K562 (cell line): ENCODE results near the gene RAD1. TPM values are rescaled to one million over a fixed set of nuclear protein-coding genes. Genes with fewer than 3 reads are reported as not detected.

ENCODE experiments used
- E2F6 ChIP-seq, 2 experiments: IDR thresholded peaks; 2 replicates each; pipeline ENCODE4 v1.6.1; 2011; ENCODE audit warnings: borderline replicate concordance in 1 of 2, control low read depth in 1 of 2, low read depth in 1 of 2, low read length in 1 of 2, mild to moderate bottlenecking in 1 of 2, mixed read lengths in 1 of 2, moderate library complexity in 1 of 2; ENCODE audit not compliant: insufficient read depth in 1 of 2, insufficient read length in 1 of 2, poor library complexity in 1 of 2, severe bottlenecking in 1 of 2; ENCODE audit errors: extremely low read depth in 1 of 2
- KDM2B ChIP-seq: fragments of 250-450 bp; sonication (Bioruptor Pico); IDR thresholded peaks from 2 replicates; pipeline ENCODE4 v1.8.0; 2021; ENCODE audit warnings: mild to moderate bottlenecking, moderate library complexity
- MED1 ChIP-seq: sonication (generic); formaldehyde crosslinking; IDR thresholded peaks from 2 replicates; pipeline ENCODE4 v1.8.1; 2023; ENCODE audit warnings: missing genetic modification reagents, borderline replicate concordance
- NFE2 ChIP-seq: IDR thresholded peaks from 2 replicates; pipeline ENCODE4 v1.6.1; 2014; ENCODE audit warnings: antibody characterized with exemption, low read depth
- NR4A1 ChIP-seq, 2 experiments: fragments of 250-450 bp in 1 of 2; fragments of 450-650 bp in 1 of 2; sonication (Bioruptor Pico) in 1 of 2; IDR thresholded peaks; 2 replicates each; pipeline versions ENCODE4 v1.4.0 to v1.6.1; 2016 to 2020; ENCODE audit warnings: mild to moderate bottlenecking in 2 of 2, missing compliant biosample characterization in 1 of 2, missing genetic modification characterization in 1 of 2, moderate library complexity in 1 of 2
- RBM25 ChIP-seq: fragments of 200-400 bp; formaldehyde crosslinking; IDR thresholded peaks from 2 replicates; pipeline ENCODE4 v1.6.1; 2018; ENCODE audit warnings: low read length, low read depth, moderate library complexity; ENCODE audit not compliant: severe bottlenecking
- SMARCA4 ChIP-seq: fragments of 450-650 bp; IDR thresholded peaks from 2 replicates; pipeline ENCODE4 v1.6.1; 2016
- ZBTB11 ChIP-seq, 3 experiments: fragments of 200-800 bp in 1 of 3; fragments of 250-450 bp in 1 of 3; fragments of 450-650 bp in 1 of 3; sonication (Bioruptor Pico) in 1 of 3; sonication (Bioruptor generic) in 1 of 3; formaldehyde crosslinking in 1 of 3; IDR thresholded peaks; 2 replicates each; pipeline versions ENCODE4 v1.6.1 to v1.8.0; 2016 to 2022; ENCODE audit warnings: mild to moderate bottlenecking in 2 of 3, missing genetic modification characterization in 2 of 3, missing compliant biosample characterization in 1 of 3, moderate library complexity in 1 of 3
- ZNF174 ChIP-seq: fragments of 250-450 bp; sonication (Bioruptor Pico); IDR thresholded peaks from 2 replicates; pipeline ENCODE4 v1.4.0; 2020; ENCODE audit warnings: mild to moderate bottlenecking
- polyA plus RNA-seq, 8 experiments: library from polyadenylated mRNA; depleted of rRNA in 4 of 8; stranded (reverse) in 5 of 8; unstranded in 3 of 8; fragments of >200 nt; fragmentation: Nextera tagmentation in 2 of 8; fragmentation: Illumina TruSeq in 1 of 8; extraction: Ambion mirVana in 2 of 8; extraction: Trizol in 1 of 8; gene quantifications; 2 replicates each; pipeline versions ENCODE4 v1.2.1 to v1.2.3, GENCODE V29; 2011 to 2014; ENCODE audit warnings: inconsistent platforms in 1 of 8, missing spikeins in 1 of 8
- total RNA-seq, 7 experiments: library from RNA; depleted of rRNA in 6 of 7; stranded (reverse); fragments of >200 nt in 6 of 7; fragmentation: Illumina TruSeq in 2 of 7; extraction: Trizol in 2 of 7; gene quantifications; 2 replicates each; pipeline versions ENCODE4 v1.2.1 to v1.2.3, GENCODE V29; 2011 to 2021; ENCODE audit warnings: low replicate concordance in 1 of 7
- TF ChIP-seq, protein P1 (sequence below): fragments of 450-650 bp; IDR thresholded peaks from 2 replicates; pipeline ENCODE4 v1.6.1; 2016; ENCODE audit warnings: mild to moderate bottlenecking
- TF ChIP-seq, protein P2 (sequence below): fragments of 450-650 bp; IDR thresholded peaks from 2 replicates; pipeline ENCODE4 v1.6.1; 2016; ENCODE audit warnings: low read depth

Gene RAD1
- total and polyA plus RNA-seq, 9 of the 15 experiments (the other 6 are each of a cell fraction or from before 2014, with no cell fraction given): 44.5 to 148 (median 60.8) TPM

- no peak for TF ChIP-seq ZBTB11 (CRISPR knock-in tag; IDR thresholded peaks at IDR 0.05)
- TF ChIP-seq, protein P1, sequence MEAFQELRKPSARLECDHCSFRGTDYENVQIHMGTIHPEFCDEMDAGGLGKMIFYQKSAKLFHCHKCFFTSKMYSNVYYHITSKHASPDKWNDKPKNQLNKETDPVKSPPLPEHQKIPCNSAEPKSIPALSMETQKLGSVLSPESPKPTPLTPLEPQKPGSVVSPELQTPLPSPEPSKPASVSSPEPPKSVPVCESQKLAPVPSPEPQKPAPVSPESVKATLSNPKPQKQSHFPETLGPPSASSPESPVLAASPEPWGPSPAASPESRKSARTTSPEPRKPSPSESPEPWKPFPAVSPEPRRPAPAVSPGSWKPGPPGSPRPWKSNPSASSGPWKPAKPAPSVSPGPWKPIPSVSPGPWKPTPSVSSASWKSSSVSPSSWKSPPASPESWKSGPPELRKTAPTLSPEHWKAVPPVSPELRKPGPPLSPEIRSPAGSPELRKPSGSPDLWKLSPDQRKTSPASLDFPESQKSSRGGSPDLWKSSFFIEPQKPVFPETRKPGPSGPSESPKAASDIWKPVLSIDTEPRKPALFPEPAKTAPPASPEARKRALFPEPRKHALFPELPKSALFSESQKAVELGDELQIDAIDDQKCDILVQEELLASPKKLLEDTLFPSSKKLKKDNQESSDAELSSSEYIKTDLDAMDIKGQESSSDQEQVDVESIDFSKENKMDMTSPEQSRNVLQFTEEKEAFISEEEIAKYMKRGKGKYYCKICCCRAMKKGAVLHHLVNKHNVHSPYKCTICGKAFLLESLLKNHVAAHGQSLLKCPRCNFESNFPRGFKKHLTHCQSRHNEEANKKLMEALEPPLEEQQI: 0 out of 2 replicates have a peak, but pooled peaks have one; percentile 12
- TF ChIP-seq, protein P2, sequence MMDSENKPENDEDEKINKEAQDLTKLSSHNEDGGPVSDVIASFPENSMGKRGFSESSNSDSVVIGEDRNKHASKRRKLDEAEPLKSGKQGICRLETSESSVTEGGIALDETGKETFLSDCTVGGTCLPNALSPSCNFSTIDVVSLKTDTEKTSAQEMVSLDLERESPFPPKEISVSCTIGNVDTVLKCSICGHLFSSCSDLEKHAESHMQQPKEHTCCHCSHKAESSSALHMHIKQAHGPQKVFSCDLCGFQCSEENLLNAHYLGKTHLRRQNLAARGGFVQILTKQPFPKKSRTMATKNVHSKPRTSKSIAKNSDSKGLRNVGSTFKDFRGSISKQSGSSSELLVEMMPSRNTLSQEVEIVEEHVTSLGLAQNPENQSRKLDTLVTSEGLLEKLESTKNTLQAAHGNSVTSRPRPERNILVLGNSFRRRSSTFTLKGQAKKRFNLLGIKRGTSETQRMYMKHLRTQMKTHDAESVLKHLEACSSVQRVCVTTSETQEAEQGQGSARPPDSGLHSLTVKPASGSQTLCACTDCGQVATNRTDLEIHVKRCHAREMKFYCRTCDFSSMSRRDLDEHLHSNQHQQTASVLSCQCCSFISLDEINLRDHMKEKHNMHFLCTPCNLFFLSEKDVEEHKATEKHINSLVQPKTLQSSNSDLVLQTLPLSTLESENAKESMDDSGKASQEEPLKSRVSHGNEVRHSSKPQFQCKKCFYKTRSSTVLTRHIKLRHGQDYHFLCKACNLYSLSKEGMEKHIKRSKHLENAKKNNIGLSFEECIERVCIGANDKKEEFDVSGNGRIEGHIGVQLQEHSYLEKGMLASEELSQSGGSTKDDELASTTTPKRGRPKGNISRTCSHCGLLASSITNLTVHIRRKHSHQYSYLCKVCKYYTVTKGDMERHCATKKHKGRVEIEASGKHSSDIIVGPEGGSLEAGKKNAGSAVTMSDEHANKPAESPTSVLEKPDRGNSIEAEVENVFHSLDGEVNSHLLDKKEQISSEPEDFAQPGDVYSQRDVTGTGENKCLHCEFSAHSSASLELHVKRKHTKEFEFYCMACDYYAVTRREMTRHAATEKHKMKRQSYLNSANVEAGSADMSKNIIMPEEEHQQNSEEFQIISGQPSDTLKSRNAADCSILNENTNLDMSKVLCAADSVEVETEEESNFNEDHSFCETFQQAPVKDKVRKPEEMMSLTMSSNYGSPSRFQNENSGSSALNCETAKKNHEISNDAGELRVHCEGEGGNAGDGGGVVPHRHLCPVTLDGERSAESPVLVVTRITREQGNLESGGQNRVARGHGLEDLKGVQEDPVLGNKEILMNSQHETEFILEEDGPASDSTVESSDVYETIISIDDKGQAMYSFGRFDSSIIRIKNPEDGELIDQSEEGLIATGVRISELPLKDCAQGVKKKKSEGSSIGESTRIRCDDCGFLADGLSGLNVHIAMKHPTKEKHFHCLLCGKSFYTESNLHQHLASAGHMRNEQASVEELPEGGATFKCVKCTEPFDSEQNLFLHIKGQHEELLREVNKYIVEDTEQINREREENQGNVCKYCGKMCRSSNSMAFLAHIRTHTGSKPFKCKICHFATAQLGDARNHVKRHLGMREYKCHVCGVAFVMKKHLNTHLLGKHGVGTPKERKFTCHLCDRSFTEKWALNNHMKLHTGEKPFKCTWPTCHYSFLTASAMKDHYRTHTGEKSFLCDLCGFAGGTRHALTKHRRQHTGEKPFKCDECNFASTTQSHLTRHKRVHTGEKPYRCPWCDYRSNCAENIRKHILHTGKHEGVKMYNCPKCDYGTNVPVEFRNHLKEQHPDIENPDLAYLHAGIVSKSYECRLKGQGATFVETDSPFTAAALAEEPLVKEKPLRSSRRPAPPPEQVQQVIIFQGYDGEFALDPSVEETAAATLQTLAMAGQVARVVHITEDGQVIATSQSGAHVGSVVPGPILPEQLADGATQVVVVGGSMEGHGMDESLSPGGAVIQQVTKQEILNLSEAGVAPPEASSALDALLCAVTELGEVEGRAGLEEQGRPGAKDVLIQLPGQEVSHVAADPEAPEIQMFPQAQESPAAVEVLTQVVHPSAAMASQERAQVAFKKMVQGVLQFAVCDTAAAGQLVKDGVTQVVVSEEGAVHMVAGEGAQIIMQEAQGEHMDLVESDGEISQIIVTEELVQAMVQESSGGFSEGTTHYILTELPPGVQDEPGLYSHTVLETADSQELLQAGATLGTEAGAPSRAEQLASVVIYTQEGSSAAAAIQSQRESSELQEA: no peak
- 0 out of 2 replicates have a peak, but pooled peaks have one; percentile 26 for TF ChIP-seq KDM2B (CRISPR knock-in tag)
- TF ChIP-seq NFE2: no peak
- TF ChIP-seq ZNF174 (CRISPR knock-in tag): no peak
- no peak for TF ChIP-seq RBM25
- TF ChIP-seq SMARCA4: no peak
- no peak for TF ChIP-seq NR4A1 (CRISPR knock-in tag; IDR thresholded peaks at IDR 0.05)
- TF ChIP-seq NR4A1 (tag; IDR thresholded peaks at IDR 0.05): no peak
- no peak for TF ChIP-seq E2F6 (IDR thresholded peaks at IDR 0.05; ENCODE audit: borderline replicate concordance in 1 of 2, extremely low read depth in 1 of 2, insufficient read depth in 1 of 2, insufficient read length in 1 of 2, low read depth in 1 of 2, low read length in 1 of 2, poor library complexity in 1 of 2, severe bottlenecking in 1 of 2)
- TF ChIP-seq MED1 (CRISPR knock-in tag): no peak
Measured at GRCh38 chr5:34914671-34915138, 599 bp downstream of the RAD1 start (continued).
